HepG2 (cell line): Measurements from ENCODE around the gene ZBTB2. TPM values are rescaled to one million over a fixed set of nuclear protein-coding genes. Genes with fewer than 3 reads are reported as not detected.

Experiments
- CTCF ChIP-seq: sonication (generic); formaldehyde crosslinking; IDR thresholded peaks from 2 replicates; pipeline ENCODE4 v1.5.0; 2020; ENCODE audit warnings: mild to moderate bottlenecking, missing genetic modification reagents, moderate library complexity
- DMAP1 ChIP-seq: IDR thresholded peaks from 2 replicates; pipeline ENCODE4 v1.6.1; 2016
- ELF1 ChIP-seq: sonication (generic); formaldehyde crosslinking; IDR thresholded peaks from 2 replicates; pipeline ENCODE4 v1.4.0; 2020; ENCODE audit warnings: missing genetic modification reagents
- FOXK2 ChIP-seq: fragments of 450-650 bp; IDR thresholded peaks from 2 replicates; pipeline ENCODE4 v1.6.1; 2016
- MYC ChIP-seq: sonication (generic); formaldehyde crosslinking; IDR thresholded peaks from 2 replicates; pipeline ENCODE4 v1.9.0; 2021; ENCODE audit warnings: missing genetic modification reagents, borderline replicate concordance
- SALL2 ChIP-seq: sonication (generic); formaldehyde crosslinking; IDR thresholded peaks from 2 replicates; pipeline ENCODE4 v1.8.1; 2023; ENCODE audit warnings: mild to moderate bottlenecking, missing genetic modification reagents, inconsistent platforms
- TEAD2 ChIP-seq: sonication (generic); formaldehyde crosslinking; IDR thresholded peaks from 2 replicates; pipeline ENCODE4 v1.9.0; 2021; ENCODE audit warnings: missing genetic modification reagents
- ZBTB42 ChIP-seq: sonication (generic); formaldehyde crosslinking; IDR thresholded peaks from 2 replicates; pipeline ENCODE4 v1.5.0; 2020; ENCODE audit warnings: mild to moderate bottlenecking, missing genetic modification reagents
- ZBTB44 ChIP-seq: sonication (generic); formaldehyde crosslinking; IDR thresholded peaks from 2 replicates; pipeline ENCODE4 v1.4.0; 2020; ENCODE audit warnings: missing genetic modification reagents
- ZFYVE20 ChIP-seq: sonication (generic); formaldehyde crosslinking; IDR thresholded peaks from 2 replicates; pipeline ENCODE4 v1.8.0; 2023; ENCODE audit warnings: low read depth, mild to moderate bottlenecking, moderate library complexity, missing genetic modification reagents, borderline replicate concordance
- ZKSCAN5 ChIP-seq: sonication (generic); formaldehyde crosslinking; IDR thresholded peaks from 2 replicates; pipeline ENCODE4 v1.5.1; 2020; ENCODE audit warnings: mild to moderate bottlenecking, missing genetic modification reagents
- ZMYM4 ChIP-seq: sonication (generic); formaldehyde crosslinking; IDR thresholded peaks from 2 replicates; pipeline ENCODE4 v1.8.1; 2023; ENCODE audit warnings: mild to moderate bottlenecking, missing genetic modification reagents
- ZNF383 ChIP-seq: sonication (generic); formaldehyde crosslinking; IDR thresholded peaks from 2 replicates; pipeline ENCODE4 v1.4.0; 2020; ENCODE audit warnings: missing genetic modification reagents, mild to moderate bottlenecking, borderline replicate concordance
- ZNF652 ChIP-seq: IDR thresholded peaks from 2 replicates; pipeline ENCODE4 v1.6.1; 2016; ENCODE audit warnings: low read depth, borderline replicate concordance
- ZNF773 ChIP-seq: sonication (generic); formaldehyde crosslinking; IDR thresholded peaks from 2 replicates; pipeline ENCODE4 v1.4.0; 2020; ENCODE audit warnings: missing genetic modification reagents, borderline replicate concordance
- ZSCAN21 ChIP-seq: sonication (generic); formaldehyde crosslinking; IDR thresholded peaks from 2 replicates; pipeline ENCODE4 v1.8.0; 2022; ENCODE audit warnings: mild to moderate bottlenecking, missing genetic modification reagents, moderate library complexity, borderline replicate concordance
- ZSCAN22 ChIP-seq: sonication (generic); formaldehyde crosslinking; IDR thresholded peaks from 2 replicates; pipeline ENCODE4 v1.4.0; 2020; ENCODE audit warnings: mild to moderate bottlenecking, missing genetic modification reagents
- ZSCAN25 ChIP-seq: sonication (generic); formaldehyde crosslinking; IDR thresholded peaks from 2 replicates; pipeline ENCODE4 v1.8.0; 2022; ENCODE audit warnings: mild to moderate bottlenecking, missing genetic modification reagents
- polyA plus RNA-seq, 8 experiments: library from polyadenylated mRNA; depleted of rRNA in 3 of 8; stranded (reverse) in 7 of 8; unstranded in 1 of 8; fragments of >200 nt; fragmentation: Illumina TruSeq in 4 of 8; extraction: Trizol in 4 of 8; gene quantifications; 2 replicates each; pipeline versions ENCODE4 v1.2.1 to v1.2.3, GENCODE V29; 2011 to 2016; ENCODE audit warnings: low read depth in 4 of 8, missing spikeins in 1 of 8, mixed read lengths in 1 of 8; ENCODE audit not compliant: insufficient read depth in 1 of 8
- total RNA-seq, 5 experiments: library from RNA; depleted of rRNA; stranded (reverse); fragments of >200 nt; fragmentation: Illumina TruSeq; extraction: Trizol; gene quantifications; 2 replicates each; pipeline ENCODE4 v1.2.3, GENCODE V29; 2016; ENCODE audit warnings: low read depth in 1 of 5
- TF ChIP-seq, protein P1 (sequence below): fragments of 450-650 bp; IDR thresholded peaks from 2 replicates; pipeline ENCODE4 v1.6.1; 2016
- TF ChIP-seq, protein P2 (sequence below): sonication (generic); formaldehyde crosslinking; IDR thresholded peaks from 2 replicates; pipeline ENCODE4 v1.8.1; 2023; ENCODE audit warnings: mild to moderate bottlenecking, missing genetic modification reagents
- TF ChIP-seq, protein P3 (sequence below): sonication (generic); formaldehyde crosslinking; IDR thresholded peaks from 2 replicates; pipeline ENCODE4 v1.5.0; 2020; ENCODE audit warnings: missing genetic modification reagents

ZBTB2 gene
- total and polyA plus RNA-seq, 2 of the 13 experiments (the other 11 are each of a cell fraction or from before 2014, with no cell fraction given): 15.4 to 22.8 TPM

- TF ChIP-seq ZMYM4 (0 out of 2 replicates have a peak, but pooled peaks have one; percentile 33), ELF1 (CRISPR knock-in tag) (no peak), DMAP1 (CRISPR knock-in tag) (peak; percentile 70; the same call in 1 of the 2 replicates), MYC (CRISPR knock-in tag) (peak; percentile 69; the same call in 1 of the 2 replicates), ZKSCAN5 (CRISPR knock-in tag) (no peak), CTCF (CRISPR knock-in tag) (no peak), ZSCAN21 (CRISPR knock-in tag) (0 out of 2 replicates have a peak, but pooled peaks have one; percentile 22), ZBTB44 (CRISPR knock-in tag) (no peak), SALL2 (CRISPR knock-in tag) (no peak), TEAD2 (CRISPR knock-in tag) (no peak), ZNF773 (CRISPR knock-in tag) (peak; percentile 7; the same call in 1 of the 2 replicates), ZNF652 (CRISPR knock-in tag) (no peak), ZBTB42 (CRISPR knock-in tag) (no peak), ZSCAN25 (CRISPR knock-in tag) (no peak), ZFYVE20 (CRISPR knock-in tag) (no peak), ZSCAN22 (CRISPR knock-in tag) (no peak), ZNF383 (CRISPR knock-in tag) (no peak), FOXK2 (peak; percentile 69)
- TF ChIP-seq, protein P1, sequence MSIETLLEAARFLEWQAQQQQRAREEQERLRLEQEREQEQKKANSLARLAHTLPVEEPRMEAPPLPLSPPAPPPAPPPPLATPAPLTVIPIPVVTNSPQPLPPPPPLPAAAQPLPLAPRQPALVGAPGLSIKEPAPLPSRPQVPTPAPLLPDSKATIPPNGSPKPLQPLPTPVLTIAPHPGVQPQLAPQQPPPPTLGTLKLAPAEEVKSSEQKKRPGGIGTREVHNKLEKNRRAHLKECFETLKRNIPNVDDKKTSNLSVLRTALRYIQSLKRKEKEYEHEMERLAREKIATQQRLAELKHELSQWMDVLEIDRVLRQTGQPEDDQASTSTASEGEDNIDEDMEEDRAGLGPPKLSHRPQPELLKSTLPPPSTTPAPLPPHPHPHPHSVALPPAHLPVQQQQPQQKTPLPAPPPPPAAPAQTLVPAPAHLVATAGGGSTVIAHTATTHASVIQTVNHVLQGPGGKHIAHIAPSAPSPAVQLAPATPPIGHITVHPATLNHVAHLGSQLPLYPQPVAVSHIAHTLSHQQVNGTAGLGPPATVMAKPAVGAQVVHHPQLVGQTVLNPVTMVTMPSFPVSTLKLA: peak; percentile 66
- TF ChIP-seq, protein P2, sequence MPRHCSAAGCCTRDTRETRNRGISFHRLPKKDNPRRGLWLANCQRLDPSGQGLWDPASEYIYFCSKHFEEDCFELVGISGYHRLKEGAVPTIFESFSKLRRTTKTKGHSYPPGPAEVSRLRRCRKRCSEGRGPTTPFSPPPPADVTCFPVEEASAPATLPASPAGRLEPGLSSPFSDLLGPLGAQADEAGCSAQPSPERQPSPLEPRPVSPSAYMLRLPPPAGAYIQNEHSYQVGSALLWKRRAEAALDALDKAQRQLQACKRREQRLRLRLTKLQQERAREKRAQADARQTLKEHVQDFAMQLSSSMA (CRISPR knock-in tag): peak; percentile 44; the same call in 1 of the 2 replicates
- TF ChIP-seq, protein P3, sequence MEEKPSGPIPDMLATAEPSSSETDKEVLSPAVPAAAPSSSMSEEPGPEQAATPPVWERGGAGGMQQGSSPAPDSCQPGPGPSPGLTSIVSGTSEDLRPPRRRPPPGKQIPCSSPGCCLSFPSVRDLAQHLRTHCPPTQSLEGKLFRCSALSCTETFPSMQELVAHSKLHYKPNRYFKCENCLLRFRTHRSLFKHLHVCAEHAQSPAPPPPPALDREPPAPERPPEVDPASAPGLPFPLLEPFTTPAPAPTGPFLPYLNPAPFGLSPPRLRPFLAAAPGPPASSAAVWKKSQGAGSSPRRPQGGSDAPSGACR (CRISPR knock-in tag): no peak
These were observed at the start of gene ZBTB2 (continued) for GRCh38 chr6:151391471-151392413.
